ENCODE measurements around the gene FAM53A.

DNA sequence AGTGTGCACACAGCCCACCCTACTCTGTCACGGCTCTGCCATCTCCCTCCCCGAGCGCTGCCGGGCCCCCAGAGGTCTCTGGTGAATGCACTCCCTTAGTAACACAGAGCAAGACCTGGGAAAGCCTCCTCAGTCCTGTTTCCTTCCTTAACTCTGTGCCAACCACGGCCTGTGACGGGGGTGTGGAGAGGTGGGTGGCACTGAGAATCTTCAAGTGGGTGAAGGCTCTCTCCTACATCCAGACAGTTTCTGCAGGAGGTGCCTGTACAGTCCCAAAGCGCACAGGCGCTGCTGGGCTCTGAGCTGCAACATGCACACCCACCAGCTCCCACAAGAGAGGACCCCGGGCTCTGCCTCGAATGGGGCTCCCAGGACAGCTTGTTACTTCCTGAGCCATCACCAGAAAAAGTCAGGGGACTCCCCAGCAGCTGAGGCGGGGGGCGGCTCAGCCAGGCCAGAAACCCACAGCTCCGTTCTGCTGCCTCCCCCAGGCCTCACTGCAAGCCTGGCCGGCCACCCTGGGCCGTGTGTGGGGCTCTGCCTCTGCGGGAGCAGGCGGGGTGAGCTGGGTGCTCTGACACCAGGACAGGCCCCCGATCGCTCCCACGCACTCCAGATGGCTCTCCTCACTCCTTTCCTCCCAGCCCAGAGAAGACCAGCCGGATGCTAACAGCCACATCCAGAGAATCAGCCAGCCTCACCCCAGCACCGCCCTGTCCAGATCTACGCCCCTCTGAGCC is 29.7 kb downstream of the FAM53A start:
- TF ChIP-seq, protein P1, sequence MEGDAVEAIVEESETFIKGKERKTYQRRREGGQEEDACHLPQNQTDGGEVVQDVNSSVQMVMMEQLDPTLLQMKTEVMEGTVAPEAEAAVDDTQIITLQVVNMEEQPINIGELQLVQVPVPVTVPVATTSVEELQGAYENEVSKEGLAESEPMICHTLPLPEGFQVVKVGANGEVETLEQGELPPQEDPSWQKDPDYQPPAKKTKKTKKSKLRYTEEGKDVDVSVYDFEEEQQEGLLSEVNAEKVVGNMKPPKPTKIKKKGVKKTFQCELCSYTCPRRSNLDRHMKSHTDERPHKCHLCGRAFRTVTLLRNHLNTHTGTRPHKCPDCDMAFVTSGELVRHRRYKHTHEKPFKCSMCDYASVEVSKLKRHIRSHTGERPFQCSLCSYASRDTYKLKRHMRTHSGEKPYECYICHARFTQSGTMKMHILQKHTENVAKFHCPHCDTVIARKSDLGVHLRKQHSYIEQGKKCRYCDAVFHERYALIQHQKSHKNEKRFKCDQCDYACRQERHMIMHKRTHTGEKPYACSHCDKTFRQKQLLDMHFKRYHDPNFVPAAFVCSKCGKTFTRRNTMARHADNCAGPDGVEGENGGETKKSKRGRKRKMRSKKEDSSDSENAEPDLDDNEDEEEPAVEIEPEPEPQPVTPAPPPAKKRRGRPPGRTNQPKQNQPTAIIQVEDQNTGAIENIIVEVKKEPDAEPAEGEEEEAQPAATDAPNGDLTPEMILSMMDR (IDR thresholded peaks at IDR 0.05 in 8 of 11, conservative IDR thresholded peaks at IDR 0.05 in 3 of 11), result no peak
- no peak for TF ChIP-seq POLR2A (IDR thresholded peaks at IDR 0.05)
- peak in 2 of 3 donors; percentile 30 to 61 for TF ChIP-seq POLR2AphosphoS5 (IDR thresholded peaks at IDR 0.05)
